GM13977 (cell line): ENCODE data around the gene ABHD10.

Experiments used
- DNase-seq: peaks from one replicate; pipeline ENCODE4 v3.0.0; 2012; ENCODE audit warnings: low spot score
- CTCF ChIP-seq: IDR thresholded peaks from 2 replicates; pipeline ENCODE4 v1.5.1; 2012; ENCODE audit warnings: mild to moderate bottlenecking, control low read depth; ENCODE audit not compliant: insufficient read depth; ENCODE audit errors: extremely low read depth, missing control alignments
- in situ Hi-C: fragments of 300-500 bp; cut with MboI; formaldehyde crosslinking; loops from one replicate; pipeline ENCODE4 v1.12.0; 2022; ENCODE audit warnings: low sequenced_read_pairs, low pct_unique_long_range_greater_than_20kb, mixed read lengths, inconsistent platforms; ENCODE audit not compliant: unreplicated experiment

Gene ABHD10

GRCh38 chr3:111970376-111970775, 8.4 kb upstream of the ABHD10 start:
- TF ChIP-seq CTCF: no peak
- in situ Hi-C loops: loop anchor here (10.0 kb wide), 1 partner anchor 246 kb away; no protein-coding TSS in a partner anchor

GRCh38 chr3:111971533-111972130, 7.2 kb upstream of the ABHD10 start:
- no peak for TF ChIP-seq CTCF
- no peak for DNase-seq
- in situ Hi-C loops: loop anchor here (10.0 kb wide), 1 partner anchor 247 kb away; no protein-coding TSS in a partner anchor

More at GRCh38 chr3:111970376-111970775, 8.4 kb upstream of the ABHD10 start:
- no peak for DNase-seq

GRCh38 chr3:111972891-111973290, 5.9 kb upstream of the ABHD10 start:
- in situ Hi-C loops: loop anchor here (10.0 kb wide), 1 partner anchor 248 kb away; no protein-coding TSS in a partner anchor
- no peak for DNase-seq
- no peak for TF ChIP-seq CTCF

GRCh38 chr3:111975131-111975530, 3.7 kb upstream of the ABHD10 start:
- in situ Hi-C loops: loop anchor here (10.0 kb wide), 1 partner anchor 250 kb away; no protein-coding TSS in a partner anchor
- no peak for DNase-seq
- TF ChIP-seq CTCF: no peak

GRCh38 chr3:111976254-111976653, 2.6 kb upstream of the ABHD10 start:
- in situ Hi-C loops: loop anchor here (10.0 kb wide), 1 partner anchor 251 kb away; no protein-coding TSS in a partner anchor
- TF ChIP-seq CTCF: no peak
- DNase-seq: no peak

- in situ Hi-C loops: loop anchor here (10.0 kb wide), 1 partner anchor 255 kb away; no protein-coding TSS in a partner anchor
- DNase-seq: peak; percentile 36
- no peak for TF ChIP-seq CTCF
Measured at GRCh38 chr3:111979434-111980038, 710 bp downstream of the ABHD10 start.
